Left cardiac atrium (tissue), 4 donors: Measurements from ENCODE around the gene SAA1. TPM values are rescaled to one million over a fixed set of nuclear protein-coding genes. Genes with fewer than 3 reads are reported as not detected.
A peak's percentile ranks its signal among the peaks of the same experiment; 100 is the strongest.

ENCODE experiments used
- ATAC-seq, 2 donors: fragments of 200-7000 bp; cut with Tn5 transposase; one replicate each; pipeline ENCODE4 v1.9.1; 2020; ENCODE audit warnings: mild to moderate bottlenecking in 2 of 2, moderate library complexity in 2 of 2
- DNase-seq: peaks from one replicate; pipeline ENCODE4 v3.0.0-alpha.2; 2020
- intact Hi-C, 2 donors: fragments of 100-400 bp; cut with DNase I; formaldehyde crosslinking; loops; one replicate each; pipeline versions ENCODE4 v1.14.1 to v1.15.1; 2022 to 2023
- total RNA-seq, 2 donors: library from RNA; stranded (reverse); fragmentation: NEBNext Ultra II Directional; extraction: Animal tissue kit (Norgen Biotek cat#: 25700); gene quantifications; one replicate each; pipeline ENCODE4 v1.2.1, GENCODE V29; 2021
- donor health status: DM: no; HTN: yes; CAD: no.
- donor health status: DM: no; HTN: yes; CAD: no; lungs with severe emphysema.
- donor health status: DM: yes; HTN: yes; CAD: no.
- donor health status: Dilated cardiomyopathy.

Gene SAA1
- total RNA-seq, 2 donors from 2014 or later: 233 to 552 TPM

DNA sequence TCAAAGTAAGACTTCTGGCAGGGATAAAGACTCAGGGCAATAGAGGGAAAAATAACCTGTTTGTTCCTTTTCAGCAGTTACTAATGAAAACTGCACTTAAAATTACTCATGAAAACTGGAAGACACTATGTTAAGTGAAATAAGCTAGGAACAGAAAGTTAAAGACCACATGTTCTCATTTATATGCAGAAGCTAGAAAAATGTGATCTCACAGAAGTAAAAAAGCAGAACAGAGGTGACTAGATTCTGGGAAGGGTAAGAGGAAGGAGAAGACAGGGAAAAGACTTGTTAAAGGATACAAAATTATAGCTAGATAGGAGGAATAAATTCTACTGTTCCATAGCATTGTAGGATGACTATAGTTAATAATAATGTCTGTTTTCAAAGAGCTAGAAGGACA is 33.7 kb downstream of the SAA1 start:
- intact Hi-C loops: no loop called here
- no peak for DNase-seq
- ATAC-seq: no peak

DNA sequence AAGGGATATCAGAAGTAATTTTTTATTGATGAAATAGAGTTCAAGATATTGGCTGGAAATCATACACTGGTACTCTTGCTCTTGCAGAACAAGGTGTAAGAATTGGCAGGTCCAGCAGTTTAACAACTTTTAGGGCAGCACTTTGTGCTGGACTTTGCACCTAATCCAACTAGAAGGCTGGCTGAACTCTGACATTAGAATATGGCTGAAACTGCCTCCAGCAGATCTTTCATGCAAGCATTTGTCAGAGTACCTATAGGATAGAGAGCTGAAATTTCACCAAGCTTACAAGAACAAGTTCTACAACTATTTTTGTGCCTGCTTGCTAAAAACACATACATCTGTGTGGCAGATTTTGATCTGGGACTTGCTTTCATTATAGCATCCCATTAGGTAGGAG is 38.7 kb downstream of the SAA1 start:
- ATAC-seq: no peak
- DNase-seq: no peak
- intact Hi-C loops: no loop called here

DNA sequence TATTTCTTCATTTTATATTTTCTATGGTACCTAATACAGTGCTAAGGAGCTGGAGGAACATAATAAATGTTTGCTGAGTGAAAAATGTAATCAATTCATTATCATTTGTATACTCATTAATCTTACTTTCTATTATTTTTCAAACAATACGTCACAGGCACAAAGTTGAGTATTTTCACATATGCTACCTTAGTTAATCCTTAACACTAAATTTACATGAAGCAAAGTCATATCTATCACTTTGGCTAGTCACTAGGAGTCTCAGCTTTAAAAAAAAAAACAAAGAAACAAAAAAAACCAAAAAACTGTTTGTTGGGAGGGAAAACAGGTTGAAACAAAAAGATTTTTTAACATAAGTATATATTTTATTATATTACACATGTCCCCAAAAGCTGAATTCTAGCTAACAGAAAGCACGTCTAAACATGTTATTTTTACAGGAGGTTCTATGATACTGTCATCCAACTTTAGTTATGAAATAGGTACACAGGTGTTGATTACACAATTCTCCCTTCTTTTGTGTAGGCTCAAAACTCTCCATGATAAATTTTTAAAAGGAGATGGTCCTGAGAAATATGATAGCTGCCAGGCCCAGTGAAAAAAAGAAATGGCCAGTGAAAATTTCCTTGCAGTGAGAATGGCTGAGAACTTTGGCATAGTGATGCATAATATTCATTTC is 41.5 kb downstream of the SAA1 start:
- ATAC-seq: no peak
- no peak for DNase-seq
- intact Hi-C loops: no loop called here

DNA sequence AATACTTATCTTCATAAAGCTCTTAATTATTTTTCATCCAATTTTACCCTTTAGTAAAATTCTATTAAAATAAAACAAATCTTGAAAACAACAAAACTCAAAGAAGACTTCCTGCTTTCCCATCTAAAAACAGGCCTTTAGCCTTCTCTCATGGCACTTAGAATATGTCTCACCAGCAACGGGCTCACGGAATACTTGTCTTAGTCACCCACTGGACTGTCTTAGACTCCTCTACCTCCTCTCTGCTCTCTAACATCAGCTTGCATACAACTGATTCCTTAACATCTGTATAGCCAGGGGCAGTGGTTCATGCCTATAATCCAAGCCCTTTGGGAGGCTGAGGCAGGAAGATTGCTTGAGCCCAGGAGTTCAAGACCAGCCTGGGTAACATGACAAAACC is 42.2 kb downstream of the SAA1 start:
- ATAC-seq: no peak
- intact Hi-C loops: no loop called here
- DNase-seq: no peak

DNA sequence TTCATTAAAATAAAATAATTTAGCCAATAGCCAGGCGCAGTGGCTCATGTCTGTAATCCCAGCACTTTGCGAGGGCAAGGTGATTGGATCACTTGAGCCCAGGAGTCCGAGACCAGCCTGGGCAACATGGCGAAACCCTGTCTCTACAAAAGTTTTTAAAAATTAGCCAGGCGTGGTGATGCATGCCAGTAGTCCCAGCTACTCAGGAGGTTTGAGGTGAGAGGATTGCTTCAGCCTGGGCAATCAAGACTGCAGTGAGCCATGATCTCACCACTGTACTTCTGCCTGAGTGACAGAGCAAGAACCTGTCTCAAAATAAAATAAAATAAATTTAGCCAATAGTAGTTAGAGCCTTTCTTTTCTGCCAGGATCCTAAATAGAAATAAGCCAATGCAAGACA is 43.6 kb downstream of the SAA1 start:
- no peak for DNase-seq
- no peak for ATAC-seq
- intact Hi-C loops: no loop called here

DNA sequence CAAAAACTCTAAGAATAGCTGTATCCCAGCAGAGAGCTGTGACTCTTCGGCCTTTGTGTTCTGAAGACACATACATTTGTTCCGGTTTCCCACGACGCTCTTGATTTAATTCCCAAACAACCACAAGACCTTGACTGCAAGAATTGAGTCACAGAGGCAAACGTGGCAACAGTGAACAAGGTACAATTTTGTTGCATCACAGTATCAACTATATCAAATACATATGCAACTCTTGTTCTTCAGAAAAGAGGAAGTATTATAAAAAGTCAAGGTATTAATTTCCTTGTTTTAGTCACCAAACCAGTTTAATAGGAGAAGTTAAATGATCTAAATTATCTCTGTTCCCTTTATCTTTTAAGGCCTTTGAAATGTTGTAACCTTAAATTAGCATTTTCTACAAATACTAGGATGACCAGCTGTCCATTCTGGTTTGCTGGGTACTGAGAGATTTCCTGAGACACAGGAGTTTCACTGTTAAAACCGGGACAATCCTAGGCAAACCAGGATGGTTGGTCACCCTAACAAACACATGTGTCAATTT is 44.8 kb downstream of the SAA1 start:
- intact Hi-C loops: no loop called here
- no peak for DNase-seq

DNA sequence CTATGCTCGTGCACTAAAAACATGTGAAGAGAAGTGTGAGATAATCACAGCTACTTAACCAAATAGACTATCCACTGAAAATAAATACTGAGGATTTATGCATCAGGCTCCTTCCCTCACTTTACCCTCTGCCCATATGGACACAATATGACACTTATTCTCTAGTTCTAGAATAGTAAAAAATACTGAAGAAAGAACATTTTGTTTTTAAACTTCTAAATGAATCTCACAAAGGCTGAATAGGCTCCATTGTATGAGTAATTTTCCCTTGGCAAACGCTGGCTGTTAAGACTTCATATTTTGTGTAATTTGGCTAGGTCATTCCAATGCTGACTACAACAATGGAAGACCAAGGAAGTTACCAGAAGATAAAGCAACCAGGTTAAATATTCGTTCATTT is 45.9 kb downstream of the SAA1 start:
- DNase-seq: no peak
- intact Hi-C loops: no loop called here
- ATAC-seq: peak in 1 of 2 donors; percentile 78

More for the DNA sequence above, 44.8 kb downstream of the SAA1 start:
- ATAC-seq: no peak

DNA sequence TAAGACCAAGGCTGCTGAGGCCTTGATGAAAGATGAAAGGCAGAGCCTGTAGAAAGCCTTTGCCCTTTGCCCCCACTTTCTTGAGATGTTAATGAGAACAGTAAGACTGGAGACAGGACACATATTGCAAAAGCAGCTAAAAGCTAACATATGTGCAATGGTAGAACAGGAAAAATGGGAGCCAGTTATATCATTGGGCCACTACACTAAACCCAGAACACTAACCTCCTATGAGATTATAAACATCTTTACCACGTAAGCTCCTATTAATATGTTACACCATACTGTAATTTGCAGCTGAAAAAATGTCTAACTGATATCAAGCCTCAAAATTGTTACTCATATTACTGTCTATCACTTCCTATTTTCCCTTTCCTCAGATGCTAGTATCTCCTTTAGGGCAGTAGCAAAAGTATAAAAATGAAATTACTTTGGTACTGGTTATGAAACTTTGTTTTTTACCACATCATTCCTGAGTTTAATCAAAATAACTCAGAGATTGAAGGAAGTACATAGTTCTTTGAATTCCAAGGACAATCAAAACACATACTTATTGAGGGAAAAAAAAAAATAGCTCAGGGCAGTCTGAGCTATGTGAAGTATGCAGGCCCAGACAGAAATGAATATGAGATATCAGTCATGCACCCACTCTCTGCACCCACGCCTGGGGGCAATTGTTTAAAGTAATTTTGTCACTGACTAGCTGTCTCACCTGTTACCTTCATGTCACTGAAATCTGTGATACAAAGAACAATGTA is 46.8 kb downstream of the SAA1 start:
- DNase-seq (no peak), ATAC-seq (peak; percentile 52 to 57)
- intact Hi-C loops: no loop called here

DNA sequence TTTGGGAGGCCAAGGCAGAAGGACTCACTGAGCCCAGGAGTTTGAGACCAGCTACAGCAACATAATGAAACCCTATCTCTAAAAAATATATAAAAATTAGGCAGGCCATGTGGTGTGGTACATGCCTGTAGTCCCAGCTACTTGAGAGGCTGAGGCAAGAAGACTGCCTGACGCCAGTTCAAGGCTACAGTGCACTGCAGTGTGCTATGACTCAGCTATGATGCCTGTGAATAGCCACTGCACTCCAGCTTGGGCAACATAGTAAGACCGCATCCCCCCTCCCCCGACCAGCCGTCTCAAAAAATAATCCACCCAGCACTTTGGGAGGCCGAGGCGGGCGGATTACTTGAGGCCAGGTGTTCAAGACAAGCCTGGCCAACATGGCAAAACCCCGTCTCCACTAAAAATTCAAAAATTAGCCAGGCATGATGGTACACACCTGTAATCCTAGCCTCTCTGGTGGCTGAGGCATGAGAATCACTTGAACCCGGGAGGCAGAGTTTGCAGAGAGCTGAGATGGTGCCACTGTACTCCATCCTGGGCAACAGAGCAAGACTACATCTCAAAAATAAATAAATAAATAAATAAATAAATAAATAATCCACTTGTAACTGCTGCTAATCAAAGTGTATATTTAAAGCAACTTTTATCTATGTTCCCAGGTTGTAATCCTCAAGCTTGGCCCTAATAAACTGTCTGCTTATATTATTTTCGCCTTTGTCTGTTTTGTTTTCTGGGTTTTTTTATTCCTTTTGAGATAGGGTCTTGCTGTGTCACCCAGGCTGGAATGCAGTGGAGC is 48.1 kb downstream of the SAA1 start:
- intact Hi-C loops: no loop called here
- ATAC-seq: no peak

DNA sequence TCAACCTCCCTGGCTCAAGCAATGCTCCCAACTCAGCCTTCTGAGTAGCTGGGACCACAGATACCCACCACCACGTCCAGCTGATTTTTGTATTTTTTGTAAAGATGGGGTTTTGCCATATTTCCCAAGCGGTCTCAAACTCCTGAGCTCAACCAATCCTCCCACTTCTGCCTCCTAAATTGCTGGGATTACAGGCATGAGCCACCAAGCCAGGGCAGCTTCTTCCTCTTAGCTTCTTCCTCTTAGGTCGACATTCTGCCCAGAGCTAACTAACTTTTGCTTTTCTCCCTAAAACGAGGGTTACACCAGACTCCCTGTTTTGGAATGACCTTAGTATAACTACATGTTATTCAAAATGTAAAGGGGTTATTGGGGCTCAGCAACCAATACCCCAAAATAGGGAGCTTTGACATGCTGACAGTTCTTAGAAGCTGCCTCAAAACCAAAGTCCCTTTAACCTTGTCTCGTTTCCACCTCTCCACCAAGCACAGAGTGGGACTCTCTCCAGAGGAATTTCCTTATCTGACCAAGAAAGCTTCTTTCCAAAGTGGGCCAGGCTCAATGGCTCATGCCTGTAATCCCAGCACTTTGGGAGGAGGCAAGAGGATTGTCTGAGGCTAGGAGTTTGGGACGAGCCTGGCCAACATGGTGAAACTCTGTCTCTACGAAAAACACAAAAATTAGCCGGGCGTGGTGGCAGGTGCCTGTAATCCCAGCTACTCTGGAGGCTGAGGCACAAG is 48.9 kb downstream of the SAA1 start:
- intact Hi-C loops: no loop called here
- peak in 1 of 2 donors; percentile 19 for ATAC-seq
- no peak for DNase-seq

More for the DNA sequence above, 48.1 kb downstream of the SAA1 start:
- DNase-seq: no peak

DNA sequence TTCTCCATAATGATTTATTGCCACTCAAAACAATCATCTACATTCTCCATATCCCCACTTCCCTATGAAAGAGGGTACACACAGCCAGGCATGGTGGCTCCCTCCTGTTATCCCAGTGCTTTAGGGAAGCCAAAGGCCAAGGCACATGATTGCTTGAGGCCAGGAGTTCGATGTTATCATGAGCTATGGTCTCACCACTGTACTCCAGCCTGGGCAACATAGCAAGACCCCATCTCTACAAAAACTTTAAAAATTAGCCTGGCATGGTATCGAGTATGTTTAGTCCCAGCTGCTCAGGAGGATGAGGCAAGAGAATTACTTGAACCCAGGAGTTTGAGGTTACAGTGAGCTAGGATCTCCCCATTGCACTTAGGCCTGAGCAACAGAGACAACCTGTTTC is 49.8 kb downstream of the SAA1 start:
- intact Hi-C loops: no loop called here
- no peak for ATAC-seq
- no peak for DNase-seq

DNA sequence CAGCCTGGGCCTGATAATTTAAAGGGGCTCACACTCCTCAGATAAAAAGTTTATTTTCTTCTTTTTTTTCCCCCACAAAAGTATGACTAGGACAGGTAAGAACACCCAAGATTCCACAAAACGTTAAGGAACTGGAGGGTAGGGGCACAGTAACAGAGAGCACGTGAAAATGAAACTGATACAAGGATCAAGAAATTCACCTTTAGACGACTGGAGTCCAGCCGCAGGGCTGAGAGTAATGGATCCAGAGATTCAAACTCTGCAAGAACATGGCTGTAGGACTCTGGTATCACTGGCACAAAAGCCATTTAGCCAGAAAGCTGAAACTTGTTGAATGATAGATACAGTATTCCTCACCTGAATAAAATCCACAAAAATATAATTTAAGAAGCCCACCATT is 51.5 kb downstream of the SAA1 start:
- intact Hi-C loops: no loop called here
- no peak for DNase-seq
- ATAC-seq: no peak

Other genes starting within 250 kb of the SAA1 start
- gene TPH1, start 220.0 kb upstream of the SAA1 start, total RNA-seq: under 1 TPM; 0.03 to 0.18 TPM
- 1 to 10 TPM; 6.6 to 8.8 TPM for gene SAAL1, start 160.2 kb upstream of the SAA1 start, total RNA-seq
- not detected for gene MRGPRX3, start 133.7 kb upstream of the SAA1 start, total RNA-seq
- gene MRGPRX4, start 93.4 kb upstream of the SAA1 start, total RNA-seq: not detected
- gene SAA4, start 29.5 kb upstream of the SAA1 start, total RNA-seq: under 1 TPM in 1 of 2 donors, not detected in 1; 0.94 TPM
- 100 to 1,000 TPM in 1 of 2 donors, 10 to 100 TPM in 1; 45.8 to 223 TPM for gene SAA2, start 17.6 kb upstream of the SAA1 start, total RNA-seq
- 10 to 100 TPM; 10.8 to 12.7 TPM for gene HPS5, start 55.9 kb downstream of the SAA1 start, total RNA-seq
- 10 to 100 TPM; 22.2 to 22.4 TPM for gene GTF2H1, start 56.3 kb downstream of the SAA1 start, total RNA-seq
- gene LDHA, start 128.3 kb downstream of the SAA1 start, total RNA-seq: 100 to 1,000 TPM; 297 to 586 TPM
- not detected for gene LDHC, start 146.1 kb downstream of the SAA1 start, total RNA-seq
- gene LDHAL6A, start 189.6 kb downstream of the SAA1 start, total RNA-seq: not detected